ENCODE results near the gene BCL2L12. TPM values are rescaled to one million over a fixed set of nuclear protein-coding genes. Genes with fewer than 3 reads are reported as not detected.

The BCL2L12 gene
- total and polyA plus RNA-seq, 2 of the 13 experiments (the other 11 are each of a cell fraction or from before 2014, with no cell fraction given) = 26.8 to 40.8 TPM

DNA sequence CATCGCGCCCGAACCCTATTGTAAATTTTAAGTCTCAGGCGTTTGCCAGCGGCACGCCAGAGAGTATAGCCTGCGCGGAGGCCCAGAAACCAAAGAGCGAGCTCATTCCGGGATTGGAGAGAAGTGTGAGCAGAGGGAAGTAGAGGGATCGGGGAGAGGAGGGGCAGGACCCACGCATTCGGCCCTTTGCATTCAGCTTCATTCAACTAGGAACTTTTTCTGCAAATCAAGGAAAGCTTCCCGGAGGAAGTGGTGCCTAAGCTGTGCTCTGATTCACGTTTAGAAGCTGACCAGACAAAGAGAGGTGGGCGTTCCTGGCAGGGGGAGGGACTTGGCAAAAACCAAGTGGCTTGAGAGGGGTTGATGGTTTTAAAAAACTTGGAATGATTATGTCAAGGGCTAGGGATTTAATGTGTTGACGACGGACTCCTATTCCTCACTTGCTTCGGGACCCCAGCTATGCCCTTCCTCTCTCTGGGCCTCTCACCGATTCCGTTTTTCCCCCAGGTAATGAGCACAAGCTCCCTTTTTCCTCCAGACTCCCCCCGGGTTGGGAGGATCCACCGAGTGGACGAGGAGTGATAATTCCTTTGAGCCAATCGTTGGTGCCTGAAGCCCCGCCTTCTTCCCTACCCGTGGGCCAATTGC, 10.5 kb downstream of the BCL2L12 start (continued):
- TF ChIP-seq ZNF672 (CRISPR knock-in tag; IDR thresholded peaks at IDR 0.05) (no peak), EHMT2 (IDR thresholded peaks at IDR 0.05; ENCODE audit: borderline replicate concordance, low read depth, low read length) (no peak), HNF4A (CRISPR knock-in tag; IDR thresholded peaks at IDR 0.05) (no peak), FOXM1 (CRISPR knock-in tag; IDR thresholded peaks at IDR 0.05) (no peak), ZNF24 (IDR thresholded peaks at IDR 0.05) (no peak), ELF3 (CRISPR knock-in tag; IDR thresholded peaks at IDR 0.05) (0 out of 2 replicates have a peak, but pooled peaks have one; percentile 11), ZBTB42 (CRISPR knock-in tag; IDR thresholded peaks at IDR 0.05) (no peak), ZFX (CRISPR knock-in tag; IDR thresholded peaks at IDR 0.05; ENCODE audit: low read depth) (peak; percentile 27; the same call in 1 of the 2 replicates), HOXA9 (CRISPR knock-in tag; IDR thresholded peaks at IDR 0.05; ENCODE audit: borderline replicate concordance) (no peak), SRY (CRISPR knock-in tag; IDR thresholded peaks at IDR 0.05) (peak; percentile 63; the same call in 1 of the 2 replicates), ZNF558 (CRISPR knock-in tag; IDR thresholded peaks at IDR 0.05; ENCODE audit: borderline replicate concordance) (no peak), DNMT3B (CRISPR knock-in tag; conservative IDR thresholded peaks at IDR 0.05) (no peak), NONO (IDR thresholded peaks at IDR 0.05) (no peak; the same call in 1 of the 2 replicates), NONO (CRISPR knock-in tag; conservative IDR thresholded peaks at IDR 0.05) (no peak), POLR2AphosphoS5 (IDR thresholded peaks at IDR 0.05; ENCODE audit: low read depth, low read length) (peak; percentile 84), HNRNPH1 (optimal IDR thresholded peaks at IDR 0.05; ENCODE audit: low read depth, low read length) (no peak), NBN (conservative IDR thresholded peaks at IDR 0.05) (no peak), ZNF839 (CRISPR knock-in tag; IDR thresholded peaks at IDR 0.05; ENCODE audit: borderline replicate concordance) (no peak), ZNF747 (CRISPR knock-in tag; IDR thresholded peaks at IDR 0.05; ENCODE audit: borderline replicate concordance) (no peak), NCOR1 (IDR thresholded peaks at IDR 0.05; ENCODE audit: borderline replicate concordance, low read length) (peak; percentile 59; the same call in 1 of the 2 replicates), ZSCAN9 (CRISPR knock-in tag; IDR thresholded peaks at IDR 0.05; ENCODE audit: borderline replicate concordance) (no peak), EEA1 (CRISPR knock-in tag; IDR thresholded peaks at IDR 0.05; ENCODE audit: borderline replicate concordance) (no peak), KDM5A (IDR thresholded peaks at IDR 0.05; ENCODE audit: borderline replicate concordance, low read length) (no peak; the same call in 1 of the 2 replicates), RFX1 (IDR thresholded peaks at IDR 0.05) (no peak), KMT2B (CRISPR knock-in tag; IDR thresholded peaks at IDR 0.05) (0 out of 2 replicates have a peak, but pooled peaks have one; percentile 3), HOXA7 (CRISPR knock-in tag; IDR thresholded peaks at IDR 0.05) (no peak), ZNF550 (CRISPR knock-in tag; IDR thresholded peaks at IDR 0.05; ENCODE audit: borderline replicate concordance) (no peak), ZNF841 (CRISPR knock-in tag; IDR thresholded peaks at IDR 0.05; ENCODE audit: borderline replicate concordance) (no peak), ZNF282 (IDR thresholded peaks at IDR 0.05; ENCODE audit: partially characterized antibody) (no peak), BHLHE40 (IDR thresholded peaks at IDR 0.05; ENCODE audit: low read length) (peak; percentile 94), SUZ12 (IDR thresholded peaks at IDR 0.05; ENCODE audit: low read depth, low read length) (no peak)
- TF ChIP-seq, protein P1, sequence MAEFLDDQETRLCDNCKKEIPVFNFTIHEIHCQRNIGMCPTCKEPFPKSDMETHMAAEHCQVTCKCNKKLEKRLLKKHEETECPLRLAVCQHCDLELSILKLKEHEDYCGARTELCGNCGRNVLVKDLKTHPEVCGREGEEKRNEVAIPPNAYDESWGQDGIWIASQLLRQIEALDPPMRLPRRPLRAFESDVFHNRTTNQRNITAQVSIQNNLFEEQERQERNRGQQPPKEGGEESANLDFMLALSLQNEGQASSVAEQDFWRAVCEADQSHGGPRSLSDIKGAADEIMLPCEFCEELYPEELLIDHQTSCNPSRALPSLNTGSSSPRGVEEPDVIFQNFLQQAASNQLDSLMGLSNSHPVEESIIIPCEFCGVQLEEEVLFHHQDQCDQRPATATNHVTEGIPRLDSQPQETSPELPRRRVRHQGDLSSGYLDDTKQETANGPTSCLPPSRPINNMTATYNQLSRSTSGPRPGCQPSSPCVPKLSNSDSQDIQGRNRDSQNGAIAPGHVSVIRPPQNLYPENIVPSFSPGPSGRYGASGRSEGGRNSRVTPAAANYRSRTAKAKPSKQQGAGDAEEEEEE (CRISPR knock-in tag; IDR thresholded peaks at IDR 0.05; ENCODE audit: borderline replicate concordance) = no peak
- TF ChIP-seq, protein P2, sequence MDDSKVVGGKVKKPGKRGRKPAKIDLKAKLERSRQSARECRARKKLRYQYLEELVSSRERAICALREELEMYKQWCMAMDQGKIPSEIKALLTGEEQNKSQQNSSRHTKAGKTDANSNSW (CRISPR knock-in tag; IDR thresholded peaks at IDR 0.05; ENCODE audit: borderline replicate concordance) = no peak

Data from HepG2 (cell line).